Stomach smooth muscle (tissue), 2 donors: ENCODE results near the gene CIITA.
A peak's percentile ranks its signal among the peaks of the same experiment; 100 is the strongest.

Source experiments
- H3K27ac ChIP-seq: one replicate; pipeline ENCODE4 v1.7.0; 2013; ENCODE audit warnings: mild to moderate bottlenecking, low read length, inconsistent platforms
- H3K27me3 ChIP-seq, 2 donors: one replicate each; pipeline ENCODE4 v1.7.0; 2013; ENCODE audit warnings: low read length in 2 of 2; ENCODE audit not compliant: insufficient read depth in 2 of 2, control insufficient read depth in 1 of 2
- H3K36me3 ChIP-seq, 2 donors: one replicate each; pipeline ENCODE4 v1.7.0; 2013; ENCODE audit warnings: low read length in 2 of 2; ENCODE audit not compliant: control insufficient read depth in 2 of 2, insufficient read depth in 2 of 2
- H3K4me1 ChIP-seq: one replicate; pipeline ENCODE4 v1.7.0; 2013; ENCODE audit warnings: low read length; ENCODE audit not compliant: control insufficient read depth, insufficient read depth
- H3K4me3 ChIP-seq, 2 donors: one replicate each; pipeline ENCODE4 v1.7.0; 2013; ENCODE audit warnings: low read length in 2 of 2
- H3K9ac ChIP-seq, 2 donors: one replicate each; pipeline ENCODE4 v1.7.0; 2013; ENCODE audit warnings: low read length in 2 of 2, mild to moderate bottlenecking in 1 of 2
- H3K9me3 ChIP-seq, 2 donors: one replicate each; pipeline ENCODE4 v1.7.0; 2013; ENCODE audit warnings: low read length in 2 of 2; ENCODE audit not compliant: control insufficient read depth in 2 of 2
- donor health status: healthy.
- donor health status: Pancreatic carcinoma.

CIITA gene

GRCh38 chr16:10902999-10903398, 26.0 kb downstream of the CIITA start:
- no peaks in the 10 kb centered on the region for H3K36me3 ChIP-seq
- H3K27ac ChIP-seq = no peak overlapping the region

DNA sequence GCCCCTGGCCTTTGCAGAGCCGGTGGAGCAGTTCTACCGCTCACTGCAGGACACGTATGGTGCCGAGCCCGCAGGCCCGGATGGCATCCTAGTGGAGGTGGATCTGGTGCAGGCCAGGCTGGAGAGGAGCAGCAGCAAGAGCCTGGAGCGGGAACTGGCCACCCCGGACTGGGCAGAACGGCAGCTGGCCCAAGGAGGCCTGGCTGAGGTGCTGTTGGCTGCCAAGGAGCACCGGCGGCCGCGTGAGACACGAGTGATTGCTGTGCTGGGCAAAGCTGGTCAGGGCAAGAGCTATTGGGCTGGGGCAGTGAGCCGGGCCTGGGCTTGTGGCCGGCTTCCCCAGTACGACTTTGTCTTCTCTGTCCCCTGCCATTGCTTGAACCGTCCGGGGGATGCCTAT, 29.5 kb downstream of the CIITA start:
- H3K27me3 ChIP-seq = no peaks in the 10 kb centered on the region

More at GRCh38 chr16:10902999-10903398, 26.0 kb downstream of the CIITA start:
- peaks cover 4 to 8% of the 10 kb centered on the region in 2 donors for H3K9me3 ChIP-seq
- H3K4me1 ChIP-seq = no peaks in the 10 kb centered on the region
- no peak overlapping the region for H3K4me3 ChIP-seq
- H3K27me3 ChIP-seq = no peaks in the 10 kb centered on the region
- no peak overlapping the region for H3K9ac ChIP-seq

DNA sequence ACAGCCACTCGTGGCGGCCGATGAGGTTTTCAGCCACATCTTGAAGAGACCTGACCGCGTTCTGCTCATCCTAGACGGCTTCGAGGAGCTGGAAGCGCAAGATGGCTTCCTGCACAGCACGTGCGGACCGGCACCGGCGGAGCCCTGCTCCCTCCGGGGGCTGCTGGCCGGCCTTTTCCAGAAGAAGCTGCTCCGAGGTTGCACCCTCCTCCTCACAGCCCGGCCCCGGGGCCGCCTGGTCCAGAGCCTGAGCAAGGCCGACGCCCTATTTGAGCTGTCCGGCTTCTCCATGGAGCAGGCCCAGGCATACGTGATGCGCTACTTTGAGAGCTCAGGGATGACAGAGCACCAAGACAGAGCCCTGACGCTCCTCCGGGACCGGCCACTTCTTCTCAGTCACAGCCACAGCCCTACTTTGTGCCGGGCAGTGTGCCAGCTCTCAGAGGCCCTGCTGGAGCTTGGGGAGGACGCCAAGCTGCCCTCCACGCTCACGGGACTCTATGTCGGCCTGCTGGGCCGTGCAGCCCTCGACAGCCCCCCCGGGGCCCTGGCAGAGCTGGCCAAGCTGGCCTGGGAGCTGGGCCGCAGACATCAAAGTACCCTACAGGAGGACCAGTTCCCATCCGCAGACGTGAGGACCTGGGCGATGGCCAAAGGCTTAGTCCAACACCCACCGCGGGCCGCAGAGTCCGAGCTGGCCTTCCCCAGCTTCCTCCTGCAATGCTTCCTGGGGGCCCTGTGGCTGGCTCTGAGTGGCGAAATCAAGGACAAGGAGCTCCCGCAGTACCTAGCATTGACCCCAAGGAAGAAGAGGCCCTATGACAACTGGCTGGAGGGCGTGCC, 30.1 kb downstream of the CIITA start:
- H3K9me3 ChIP-seq = peaks cover 6 to 8% of the 10 kb centered on the region in 2 donors
- no peak overlapping the region for H3K4me3 ChIP-seq
- H3K9ac ChIP-seq = no peak overlapping the region
- no peaks in the 10 kb centered on the region for H3K27me3 ChIP-seq
- H3K36me3 ChIP-seq = no peaks in the 10 kb centered on the region
- H3K4me1 ChIP-seq = no peaks in the 10 kb centered on the region
- no peak overlapping the region for H3K27ac ChIP-seq

More for the DNA sequence above, 29.5 kb downstream of the CIITA start:
- no peak overlapping the region for H3K27ac ChIP-seq
- no peaks in the 10 kb centered on the region for H3K4me1 ChIP-seq
- H3K9ac ChIP-seq = no peak overlapping the region
- no peaks in the 10 kb centered on the region for H3K36me3 ChIP-seq
- H3K9me3 ChIP-seq = peaks cover 6 to 8% of the 10 kb centered on the region in 2 donors
- no peak overlapping the region for H3K4me3 ChIP-seq

DNA sequence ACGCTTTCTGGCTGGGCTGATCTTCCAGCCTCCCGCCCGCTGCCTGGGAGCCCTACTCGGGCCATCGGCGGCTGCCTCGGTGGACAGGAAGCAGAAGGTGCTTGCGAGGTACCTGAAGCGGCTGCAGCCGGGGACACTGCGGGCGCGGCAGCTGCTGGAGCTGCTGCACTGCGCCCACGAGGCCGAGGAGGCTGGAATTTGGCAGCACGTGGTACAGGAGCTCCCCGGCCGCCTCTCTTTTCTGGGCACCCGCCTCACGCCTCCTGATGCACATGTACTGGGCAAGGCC, 30.7 kb downstream of the CIITA start:
- no peak overlapping the region for H3K27ac ChIP-seq

GRCh38 chr16:10911267-10911666, 34.3 kb downstream of the CIITA start:
- peaks cover 0 to 2% of the 10 kb centered on the region in 2 donors for H3K9me3 ChIP-seq
- no peak overlapping the region for H3K4me3 ChIP-seq
- no peaks in the 10 kb centered on the region for H3K4me1 ChIP-seq
- no peaks in the 10 kb centered on the region for H3K36me3 ChIP-seq
- no peaks in the 10 kb centered on the region for H3K27me3 ChIP-seq
- H3K27ac ChIP-seq = no peak overlapping the region
- H3K9ac ChIP-seq = no peak overlapping the region

More for the DNA sequence above, 30.7 kb downstream of the CIITA start:
- H3K36me3 ChIP-seq = no peaks in the 10 kb centered on the region
- no peaks in the 10 kb centered on the region for H3K4me1 ChIP-seq
- no peaks in the 10 kb centered on the region for H3K27me3 ChIP-seq
- no peak overlapping the region for H3K9ac ChIP-seq
- no peak overlapping the region for H3K4me3 ChIP-seq
- H3K9me3 ChIP-seq = peaks cover 5 to 6% of the 10 kb centered on the region in 2 donors

GRCh38 chr16:10916534-10916933, 39.5 kb downstream of the CIITA start:
- Histone ChIP-seq H3K9me3 (no peaks in the 10 kb centered on the region), H3K27me3 (no peaks in the 10 kb centered on the region), H3K27ac (no peak overlapping the region), H3K4me3 (no peak overlapping the region), H3K4me1 (peaks cover 17% of the 10 kb centered on the region), H3K9ac (no peak overlapping the region), H3K36me3 (no peaks in the 10 kb centered on the region)

DNA sequence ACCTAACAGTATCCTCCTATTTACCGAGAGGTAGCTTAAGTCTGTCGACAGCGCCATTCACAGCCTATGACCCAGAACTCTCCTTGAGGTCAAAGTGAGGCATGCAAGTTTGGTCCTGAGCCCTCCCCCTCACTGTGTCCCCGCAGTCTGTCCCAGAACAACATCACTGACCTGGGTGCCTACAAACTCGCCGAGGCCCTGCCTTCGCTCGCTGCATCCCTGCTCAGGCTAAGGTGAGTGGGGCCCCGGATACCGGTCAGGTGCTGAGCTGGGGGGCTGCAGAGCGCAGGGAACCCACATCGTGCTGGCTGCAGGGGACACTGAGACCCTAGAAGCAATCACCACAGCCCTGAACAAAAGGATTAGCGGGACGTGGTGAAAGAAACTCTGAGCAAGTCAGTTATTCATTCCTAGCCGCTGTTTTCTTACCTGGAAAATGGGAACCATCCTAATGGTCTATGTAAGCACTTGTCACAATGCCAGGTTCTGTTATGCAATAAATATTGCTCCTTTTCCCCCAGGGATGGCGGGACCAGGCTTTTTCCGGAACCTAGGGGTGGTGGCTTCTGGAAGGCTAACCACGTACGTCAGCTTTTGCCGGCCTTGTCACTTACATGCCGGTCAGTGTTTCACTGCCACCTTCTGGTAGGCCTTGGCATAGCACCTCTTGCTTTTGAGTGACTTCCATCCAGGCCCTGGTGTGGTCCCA, 41.4 kb downstream of the CIITA start:
- Histone ChIP-seq H3K27me3 (no peaks in the 10 kb centered on the region), H3K36me3 (no peaks in the 10 kb centered on the region), H3K4me3 (peak overlapping the region in 1 of 2 donors; percentile 71), H3K27ac (no peak overlapping the region), H3K4me1 (peaks cover 32% of the 10 kb centered on the region), H3K9ac (peak overlapping the region in 1 of 2 donors; percentile 71), H3K9me3 (no peaks in the 10 kb centered on the region)

- H3K36me3 ChIP-seq = no peaks in the 10 kb centered on the region
- peak overlapping the region in 1 of 2 donors; percentile 71 for H3K4me3 ChIP-seq
- H3K9me3 ChIP-seq = no peaks in the 10 kb centered on the region
- H3K27me3 ChIP-seq = no peaks in the 10 kb centered on the region
- H3K9ac ChIP-seq = peak overlapping the region in 1 of 2 donors; percentile 71
- no peak overlapping the region for H3K27ac ChIP-seq
- H3K4me1 ChIP-seq = peaks cover 37% of the 10 kb centered on the region
Measured at GRCh38 chr16:10919003-10919351, 42.0 kb downstream of the CIITA start.

GRCh38 chr16:10920726-10921427, 43.9 kb downstream of the CIITA start:
- no peak overlapping the region for H3K27ac ChIP-seq
- no peak overlapping the region for H3K9ac ChIP-seq
- peaks cover 8% of the 10 kb centered on the region in 2 donors for H3K36me3 ChIP-seq
- no peaks in the 10 kb centered on the region for H3K27me3 ChIP-seq
- H3K9me3 ChIP-seq = no peaks in the 10 kb centered on the region
- peaks cover 44% of the 10 kb centered on the region for H3K4me1 ChIP-seq
- H3K4me3 ChIP-seq = no peak overlapping the region

- H3K9me3 ChIP-seq = no peaks in the 10 kb centered on the region
- H3K9ac ChIP-seq = peak overlapping the region in 1 of 2 donors; percentile 21
- H3K27me3 ChIP-seq = no peaks in the 10 kb centered on the region
- no peak overlapping the region for H3K4me3 ChIP-seq
- peaks cover 9 to 14% of the 10 kb centered on the region in 2 donors for H3K36me3 ChIP-seq
- H3K4me1 ChIP-seq = peaks cover 44% of the 10 kb centered on the region
- H3K27ac ChIP-seq = peak overlapping the region; percentile 64
Measured at GRCh38 chr16:10921536-10922327, 44.7 kb downstream of the CIITA start.
